Peyer's patch (tissue), 4 donors: ENCODE results near the gene HSFX3. TPM values are rescaled to one million over a fixed set of nuclear protein-coding genes. Genes with fewer than 3 reads are reported as not detected.

Experiments
- DNase-seq, 3 donors: peaks; one replicate each; pipeline ENCODE4 v3.0.0-alpha.2; 2017 to 2019
- H3K27ac ChIP-seq, 4 donors: fragments of 200-600 bp; sonication (generic); one replicate each; pipeline ENCODE4 v1.5.1; 2016 to 2019
- H3K27me3 ChIP-seq, 2 donors: fragments of 200-600 bp; sonication (generic); one replicate each; pipeline ENCODE4 v1.5.1; 2019
- H3K36me3 ChIP-seq, 3 donors: fragments of 200-600 bp; sonication (generic); one replicate each; pipeline ENCODE4 v1.5.1; 2016 to 2019
- H3K4me1 ChIP-seq, 4 donors: fragments of 200-600 bp; sonication (generic); one replicate each; pipeline ENCODE4 v1.5.1; 2016 to 2019
- H3K4me3 ChIP-seq, 4 donors: fragments of 200-600 bp; sonication (generic); 1 replicate in 3 of 4; 2 replicates in 1 of 4; pipeline ENCODE4 v1.5.1; 2016 to 2019; ENCODE audit warnings: mild to moderate bottlenecking in 1 of 4
- H3K9me3 ChIP-seq, 4 donors: fragments of 200-600 bp; sonication (generic); one replicate each; pipeline ENCODE4 v1.5.1; 2016 to 2019; ENCODE audit warnings: mild to moderate bottlenecking in 1 of 4
- POLR2A ChIP-seq, 2 donors: fragments of 450-650 bp; IDR thresholded peaks; one replicate each; pipeline ENCODE4 v1.5.1; 2017; ENCODE audit warnings: antibody characterized with exemption in 2 of 2, mild to moderate bottlenecking in 2 of 2, moderate library complexity in 2 of 2
- total RNA-seq, 4 donors: library from RNA; depleted of rRNA; stranded (reverse); fragments of >200 nt; gene quantifications; one replicate each; pipeline ENCODE4 v1.1.0, GENCODE V29; 2016
- TF ChIP-seq, protein P1 (sequence below), 6 experiments: fragments of 450-650 bp in 4 of 6; fragments of 200-600 bp in 2 of 6; sonication (generic) in 1 of 6; IDR thresholded peaks; one replicate each; pipeline ENCODE4 v1.5.1; 2017 to 2019; ENCODE audit warnings: antibody characterized with exemption in 6 of 6, mild to moderate bottlenecking in 3 of 6, moderate library complexity in 1 of 6

The HSFX3 gene
- total RNA-seq, 4 donors from 2014 or later = not detected

DNA sequence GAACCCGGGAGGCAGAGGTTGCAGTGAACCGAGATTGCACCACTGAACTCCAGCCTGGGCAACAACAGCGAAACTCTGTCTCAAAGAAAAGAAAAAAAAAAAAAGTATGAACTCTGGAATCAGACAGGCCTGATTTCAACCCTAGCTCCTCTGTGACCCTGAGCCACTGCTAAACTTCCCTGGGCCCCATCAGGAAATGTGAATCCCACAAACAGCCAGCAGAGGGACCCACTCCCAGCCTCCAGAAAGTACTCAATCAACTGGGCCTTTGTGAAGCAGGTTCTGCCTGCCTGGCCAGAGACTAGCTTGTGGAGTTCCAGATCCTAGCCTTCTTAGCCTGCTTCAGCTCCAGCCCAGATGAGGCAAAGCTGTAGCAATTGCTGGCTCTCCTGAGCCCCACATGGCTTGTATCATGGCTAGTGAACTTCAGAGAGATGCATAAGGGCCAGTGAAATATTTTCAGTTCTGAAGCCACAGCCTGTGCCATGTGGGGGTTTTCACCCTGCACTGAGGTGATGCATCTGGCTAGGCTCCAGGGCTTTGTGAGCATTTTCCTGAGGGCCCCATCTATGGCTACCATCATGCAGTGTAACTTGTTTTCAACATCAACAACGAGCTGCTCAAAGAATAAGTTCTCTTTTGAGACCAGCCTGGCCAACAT is 37.4 kb downstream of the HSFX3 start:
- H3K27ac ChIP-seq = no peak overlapping the region
- no peaks in the 10 kb centered on the region for H3K9me3 ChIP-seq
- H3K36me3 ChIP-seq = no peaks in the 10 kb centered on the region
- no peak for TF ChIP-seq POLR2A (IDR thresholded peaks at IDR 0.05)
- TF ChIP-seq, protein P1, sequence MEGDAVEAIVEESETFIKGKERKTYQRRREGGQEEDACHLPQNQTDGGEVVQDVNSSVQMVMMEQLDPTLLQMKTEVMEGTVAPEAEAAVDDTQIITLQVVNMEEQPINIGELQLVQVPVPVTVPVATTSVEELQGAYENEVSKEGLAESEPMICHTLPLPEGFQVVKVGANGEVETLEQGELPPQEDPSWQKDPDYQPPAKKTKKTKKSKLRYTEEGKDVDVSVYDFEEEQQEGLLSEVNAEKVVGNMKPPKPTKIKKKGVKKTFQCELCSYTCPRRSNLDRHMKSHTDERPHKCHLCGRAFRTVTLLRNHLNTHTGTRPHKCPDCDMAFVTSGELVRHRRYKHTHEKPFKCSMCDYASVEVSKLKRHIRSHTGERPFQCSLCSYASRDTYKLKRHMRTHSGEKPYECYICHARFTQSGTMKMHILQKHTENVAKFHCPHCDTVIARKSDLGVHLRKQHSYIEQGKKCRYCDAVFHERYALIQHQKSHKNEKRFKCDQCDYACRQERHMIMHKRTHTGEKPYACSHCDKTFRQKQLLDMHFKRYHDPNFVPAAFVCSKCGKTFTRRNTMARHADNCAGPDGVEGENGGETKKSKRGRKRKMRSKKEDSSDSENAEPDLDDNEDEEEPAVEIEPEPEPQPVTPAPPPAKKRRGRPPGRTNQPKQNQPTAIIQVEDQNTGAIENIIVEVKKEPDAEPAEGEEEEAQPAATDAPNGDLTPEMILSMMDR (IDR thresholded peaks at IDR 0.05) = peak; percentile 30 to 65 (median 56)
- no peaks in the 10 kb centered on the region for H3K27me3 ChIP-seq
- DNase-seq = peak; percentile 48 to 81 (median 61)
- H3K4me3 ChIP-seq = no peak overlapping the region
- no peaks in the 10 kb centered on the region for H3K4me1 ChIP-seq

DNA sequence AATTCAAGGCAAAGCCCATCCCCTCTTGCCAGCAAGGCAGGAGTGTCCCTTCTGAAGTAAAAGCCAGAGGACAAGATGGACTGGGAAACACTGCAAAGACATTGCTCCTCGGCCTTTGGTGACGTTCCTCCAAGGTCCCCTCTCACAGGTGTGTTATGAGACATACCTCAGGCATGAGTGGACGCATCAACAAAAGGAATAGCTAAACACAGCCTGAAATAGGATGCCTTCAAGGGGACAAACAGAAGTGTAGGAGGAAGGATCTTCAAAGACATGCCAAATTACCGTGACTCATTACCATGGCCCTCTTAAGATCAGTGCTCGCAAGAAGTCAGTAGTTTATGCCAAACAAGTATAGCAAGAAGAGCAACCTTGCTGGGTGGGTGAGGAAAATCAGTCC is 38.6 kb downstream of the HSFX3 start:
- H3K4me1 ChIP-seq = no peaks in the 10 kb centered on the region
- no peak overlapping the region for H3K4me3 ChIP-seq
- H3K36me3 ChIP-seq = no peaks in the 10 kb centered on the region
- no peaks in the 10 kb centered on the region for H3K27me3 ChIP-seq
- no peak overlapping the region for H3K27ac ChIP-seq
- H3K9me3 ChIP-seq = no peaks in the 10 kb centered on the region
- DNase-seq = no peak
- no peak for TF ChIP-seq POLR2A (IDR thresholded peaks at IDR 0.05)
- TF ChIP-seq, protein P1 (IDR thresholded peaks at IDR 0.05) = no peak

DNA sequence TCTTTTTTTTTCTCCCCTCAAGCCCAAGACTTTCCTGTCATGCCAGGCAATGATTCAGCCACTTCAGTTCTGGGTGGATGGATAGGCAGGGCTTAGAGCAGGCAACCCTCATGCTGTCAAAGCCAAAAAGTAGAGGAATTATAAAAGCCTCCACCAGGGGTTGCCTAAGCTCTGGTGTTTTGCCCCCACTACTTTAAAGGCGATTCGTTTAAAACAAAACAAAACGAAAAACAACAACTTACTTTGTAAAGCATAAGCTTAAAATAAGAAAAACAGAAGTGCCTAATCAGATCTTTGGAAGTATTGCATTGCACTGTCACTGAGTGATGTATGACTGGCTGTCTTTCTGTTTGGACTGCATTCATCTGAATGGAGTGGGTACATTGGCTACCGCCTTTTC is 39.3 kb downstream of the HSFX3 start:
- no peaks in the 10 kb centered on the region for H3K9me3 ChIP-seq
- no peak overlapping the region for H3K4me3 ChIP-seq
- DNase-seq = no peak
- H3K4me1 ChIP-seq = peaks cover 0 to 4% (median 0%) of the 10 kb centered on the region in 4 donors
- TF ChIP-seq, protein P1 (IDR thresholded peaks at IDR 0.05) = no peak
- no peak for TF ChIP-seq POLR2A (IDR thresholded peaks at IDR 0.05)
- H3K36me3 ChIP-seq = no peaks in the 10 kb centered on the region
- H3K27ac ChIP-seq = no peak overlapping the region
- H3K27me3 ChIP-seq = no peaks in the 10 kb centered on the region

DNA sequence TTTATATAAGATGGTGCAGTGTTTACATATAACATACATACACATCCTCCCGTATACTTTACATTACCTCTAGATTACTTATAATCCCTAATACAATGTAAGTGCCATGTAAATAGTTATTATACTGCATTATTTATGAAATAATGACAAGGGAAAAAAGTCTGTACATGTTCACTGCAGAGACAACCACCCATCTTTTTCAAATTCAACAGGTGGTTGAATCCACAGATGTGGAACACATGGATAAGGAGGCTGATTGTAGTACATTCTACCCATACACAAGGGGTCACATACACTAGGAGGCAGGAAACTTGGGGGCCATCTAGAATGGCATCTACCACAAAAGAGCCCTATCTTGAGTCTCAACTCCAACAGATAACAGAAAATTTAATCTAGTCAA is 41.3 kb downstream of the HSFX3 start:
- Histone ChIP-seq H3K4me1 (peaks cover 0 to 5% (median 0%) of the 10 kb centered on the region in 4 donors), H3K9me3 (no peaks in the 10 kb centered on the region), H3K36me3 (no peaks in the 10 kb centered on the region), H3K4me3 (no peak overlapping the region), H3K27me3 (no peaks in the 10 kb centered on the region), H3K27ac (no peak overlapping the region)
- DNase-seq = no peak
- TF ChIP-seq POLR2A (IDR thresholded peaks at IDR 0.05) = no peak
- TF ChIP-seq, protein P1 (IDR thresholded peaks at IDR 0.05) = no peak

DNA sequence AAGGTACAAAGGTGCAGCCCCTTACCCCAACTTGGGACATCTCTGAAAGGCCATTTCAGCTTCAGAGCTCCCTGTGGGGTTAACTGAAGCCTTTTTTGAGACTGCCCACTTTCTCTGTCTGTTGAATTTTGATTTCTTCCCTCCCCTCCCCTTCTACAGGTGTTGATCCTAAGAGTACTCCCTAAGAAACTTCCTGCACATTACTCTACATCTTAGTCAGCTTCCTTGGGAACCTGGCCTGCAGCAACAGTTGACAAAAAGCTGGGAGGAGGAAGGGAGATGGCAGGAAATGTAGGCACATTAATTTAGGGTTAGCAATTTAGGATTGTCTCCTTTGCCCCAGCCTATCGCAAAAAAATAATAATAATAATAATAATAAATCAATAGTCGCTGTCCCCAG is 43.4 kb downstream of the HSFX3 start:
- no peak for DNase-seq
- Histone ChIP-seq H3K9me3 (no peaks in the 10 kb centered on the region), H3K27me3 (no peaks in the 10 kb centered on the region), H3K4me1 (peaks cover 0 to 5% (median 0%) of the 10 kb centered on the region in 4 donors), H3K4me3 (no peak overlapping the region), H3K36me3 (peaks cover 0 to 10% (median 0%) of the 10 kb centered on the region in 3 donors), H3K27ac (no peak overlapping the region)
- no peak for TF ChIP-seq POLR2A (IDR thresholded peaks at IDR 0.05)
- TF ChIP-seq, protein P1 (IDR thresholded peaks at IDR 0.05) = no peak
